ENCODE measurements around the gene MARK3.
"Not testable (repeated sequence)": the region's sequence is repeated elsewhere in the genome, so short reads cannot be mapped to it uniquely, and the experiment has no call there.

MARK3 gene

DNA sequence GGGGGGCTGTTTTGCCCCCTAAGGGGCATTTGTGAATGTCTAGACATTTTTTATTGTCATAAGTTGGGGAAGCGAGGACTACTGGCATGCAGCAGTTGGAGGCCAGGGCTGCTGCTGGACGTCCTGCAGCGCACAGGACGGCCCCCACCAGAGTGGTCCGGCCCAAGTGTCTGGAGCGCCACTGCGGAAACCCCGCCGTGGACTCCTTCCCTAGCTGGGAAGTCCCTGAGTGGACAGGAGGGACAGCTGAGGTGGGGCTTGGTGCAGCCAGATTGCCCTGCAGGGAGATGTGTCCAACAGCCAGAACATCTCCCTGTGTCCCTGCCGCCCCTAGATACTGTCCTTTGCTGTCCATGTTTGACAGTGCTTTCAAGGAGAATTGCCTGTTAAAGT lies 132.0 kb downstream of the MARK3 start:
- DNase-seq = no peak

DNA sequence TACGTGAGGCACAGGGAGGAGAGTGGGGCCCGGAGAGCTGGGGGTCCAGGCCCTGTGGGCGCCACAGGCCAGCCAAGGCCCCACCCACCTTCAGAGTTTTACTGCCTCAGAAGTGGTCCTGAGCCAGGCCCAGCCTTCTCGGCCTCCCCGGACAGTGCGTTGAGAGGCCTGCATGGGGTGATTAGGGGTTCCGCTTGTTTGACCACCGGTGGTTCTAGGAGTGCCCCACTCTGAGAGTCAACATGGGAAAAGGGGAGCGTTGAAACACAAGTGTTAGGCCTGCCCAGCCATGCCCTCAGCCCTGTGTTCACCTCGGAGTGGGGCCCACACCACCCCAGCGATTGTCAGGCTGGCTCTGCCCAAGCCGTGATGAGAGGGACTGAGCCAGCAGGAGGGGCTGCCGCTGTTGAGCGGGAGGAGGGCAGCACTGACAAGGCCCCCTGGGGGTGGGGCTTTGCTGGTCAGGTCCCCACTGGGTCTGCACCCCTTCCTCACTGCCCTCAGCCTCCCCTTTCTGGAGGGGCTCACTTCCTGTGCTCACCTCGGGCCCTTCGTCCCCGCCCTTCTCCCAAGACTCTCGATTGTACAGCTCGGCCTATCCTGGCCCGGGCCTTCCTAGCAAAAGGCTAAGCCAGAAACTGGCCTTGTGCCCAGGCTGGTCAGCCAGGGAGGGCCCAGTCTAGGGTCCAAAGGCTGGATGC lies 132.7 kb downstream of the MARK3 start:
- DNase-seq = no peak

DNA sequence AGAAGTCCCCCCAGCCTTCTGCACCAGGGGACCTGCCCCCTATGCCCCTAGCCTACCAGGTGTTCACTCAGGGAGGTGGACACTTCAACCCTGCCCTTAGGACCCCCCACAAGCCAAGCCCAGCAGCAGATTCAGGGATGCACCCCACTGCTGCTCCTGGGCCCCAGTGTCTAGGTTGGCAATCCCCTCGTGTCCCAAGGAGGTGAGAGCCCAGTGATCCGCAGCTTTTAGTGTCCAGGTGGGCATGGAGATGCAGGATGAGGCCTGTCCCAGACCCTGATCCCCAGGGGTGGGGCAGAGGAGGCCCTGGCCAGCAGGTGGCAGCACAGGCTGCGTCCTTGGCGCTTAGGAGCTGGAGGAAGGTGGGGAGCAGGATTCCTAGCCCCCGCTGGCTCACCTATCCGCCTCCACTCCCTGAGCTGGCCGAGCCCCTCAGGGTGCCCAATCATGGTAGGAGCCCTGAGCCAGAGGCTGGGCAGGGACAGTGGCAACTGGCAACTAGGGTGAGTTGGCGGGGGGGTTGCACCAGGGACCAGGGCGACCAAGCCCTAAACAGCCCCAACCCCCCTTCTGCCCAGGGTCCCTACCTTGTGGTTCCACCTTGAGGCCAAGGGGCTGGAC lies 133.3 kb downstream of the MARK3 start:
- DNase-seq = peak; percentile 55

DNA sequence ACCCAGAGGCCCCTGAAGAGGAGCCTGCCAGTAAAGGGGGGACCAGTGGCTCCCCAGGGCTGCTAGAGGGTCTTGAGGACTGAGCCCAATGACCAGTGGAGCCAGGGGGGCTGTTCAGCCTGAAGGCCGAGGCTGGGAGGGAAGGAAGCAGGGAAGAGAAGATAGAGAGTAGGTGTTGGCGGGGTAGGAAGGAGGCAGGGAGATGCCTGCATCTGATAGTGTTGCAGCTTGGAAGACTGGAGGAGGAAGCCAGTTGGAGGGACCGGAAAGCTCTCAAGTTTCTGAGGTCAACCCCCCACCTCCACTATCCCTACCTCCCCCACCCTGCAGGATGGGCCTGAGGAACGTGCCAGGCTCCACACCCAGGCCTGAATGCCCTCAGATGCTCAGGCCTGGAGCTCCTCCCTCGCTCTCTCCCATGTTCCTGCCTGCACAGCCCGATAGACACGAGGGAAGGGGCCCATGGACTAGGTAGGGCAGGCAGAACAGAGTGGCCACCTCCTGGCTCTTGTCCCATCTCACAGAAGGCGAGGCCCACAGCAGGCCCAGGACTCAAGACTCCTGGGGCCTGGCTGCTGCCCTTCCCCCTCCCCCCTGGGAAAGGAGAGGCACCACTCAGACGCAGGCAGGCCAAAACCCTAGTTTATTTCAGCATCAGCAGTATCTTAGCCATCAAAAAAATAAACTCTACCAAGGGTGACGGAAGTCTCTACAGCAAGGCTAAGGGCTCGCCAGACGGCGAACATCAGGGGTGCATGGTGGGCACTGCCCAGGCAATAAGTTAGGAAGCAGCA lies 134.0 kb downstream of the MARK3 start:
- DNase-seq = no peak

DNA sequence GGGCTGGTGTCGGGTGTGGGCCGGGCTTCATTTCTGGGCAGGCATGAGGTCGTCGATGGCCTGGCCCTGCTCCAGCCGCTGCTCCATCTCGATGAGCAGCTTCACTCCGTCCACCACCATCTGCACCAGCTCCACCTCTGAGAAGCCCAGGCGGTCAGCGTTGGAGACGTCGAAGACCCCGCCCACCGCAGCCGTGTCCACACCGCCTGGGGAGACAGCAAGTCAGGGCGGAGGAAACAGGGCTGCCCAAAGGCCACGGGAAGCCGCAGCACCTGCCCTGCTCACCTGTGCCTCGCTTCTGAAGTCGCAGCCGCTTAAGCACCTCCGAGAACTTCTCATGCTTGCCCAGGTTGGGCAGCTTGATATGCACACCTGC lies 134.6 kb downstream of the MARK3 start:
- DNase-seq = no peak

DNA sequence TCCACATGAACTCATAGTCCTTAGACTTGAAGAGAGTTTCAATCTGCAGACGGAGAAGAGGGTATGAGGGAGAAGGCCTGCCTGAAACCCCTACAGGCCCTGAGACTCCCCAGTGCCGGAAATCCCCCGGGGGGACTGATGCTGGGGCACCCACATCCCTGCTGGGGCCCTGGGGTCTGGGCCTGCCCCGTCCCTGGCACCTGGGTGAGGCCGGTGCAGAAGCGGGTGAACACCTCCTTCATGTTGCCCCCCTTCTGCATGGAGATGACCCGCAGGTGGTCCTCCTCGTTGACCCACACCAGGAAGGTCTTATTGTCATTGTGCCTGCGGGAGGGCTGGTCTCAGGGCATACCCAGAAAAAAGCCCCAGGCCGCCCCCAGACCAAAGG lies 135.0 kb downstream of the MARK3 start:
- no peak for DNase-seq

DNA sequence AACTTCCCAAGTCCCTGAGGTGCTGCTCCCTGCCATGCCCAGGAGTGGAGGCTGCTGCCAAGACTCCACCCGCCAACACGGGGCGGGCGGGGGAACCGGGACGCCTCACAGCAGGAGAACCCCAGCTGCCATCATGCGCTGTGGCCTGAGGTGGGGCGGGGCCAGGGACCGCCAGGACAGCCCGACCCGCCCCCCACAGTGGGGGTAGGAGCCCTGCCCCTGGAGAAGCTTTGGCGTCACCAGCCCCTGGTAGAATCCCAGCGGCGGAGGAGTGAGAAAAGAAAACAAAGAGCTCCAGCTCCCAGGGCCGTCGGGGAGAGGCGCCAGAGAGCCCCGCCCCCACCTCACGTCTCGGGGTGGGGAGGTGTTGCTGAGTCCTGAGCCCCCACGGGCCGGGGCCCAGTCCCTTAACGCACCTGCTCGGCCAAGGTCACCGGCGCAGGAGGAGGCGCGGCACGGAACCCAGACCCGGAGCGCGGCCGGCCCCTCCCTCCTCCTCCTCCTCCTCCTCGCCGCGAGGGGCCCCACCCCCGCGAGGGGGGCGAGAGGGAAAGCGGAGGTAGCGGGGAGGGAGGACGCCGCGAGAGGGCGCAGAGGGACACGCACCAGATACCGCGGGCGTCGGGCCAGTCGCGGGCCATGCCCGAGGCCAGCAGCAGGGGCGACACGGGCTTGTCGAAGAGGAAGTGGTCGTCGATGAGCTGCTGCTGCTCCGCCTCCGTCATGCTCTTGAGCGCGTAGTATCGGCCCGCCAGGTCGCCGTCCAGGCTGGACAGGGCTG lies 135.6 kb downstream of the MARK3 start:
- DNase-seq = peak; percentile 52

DNA sequence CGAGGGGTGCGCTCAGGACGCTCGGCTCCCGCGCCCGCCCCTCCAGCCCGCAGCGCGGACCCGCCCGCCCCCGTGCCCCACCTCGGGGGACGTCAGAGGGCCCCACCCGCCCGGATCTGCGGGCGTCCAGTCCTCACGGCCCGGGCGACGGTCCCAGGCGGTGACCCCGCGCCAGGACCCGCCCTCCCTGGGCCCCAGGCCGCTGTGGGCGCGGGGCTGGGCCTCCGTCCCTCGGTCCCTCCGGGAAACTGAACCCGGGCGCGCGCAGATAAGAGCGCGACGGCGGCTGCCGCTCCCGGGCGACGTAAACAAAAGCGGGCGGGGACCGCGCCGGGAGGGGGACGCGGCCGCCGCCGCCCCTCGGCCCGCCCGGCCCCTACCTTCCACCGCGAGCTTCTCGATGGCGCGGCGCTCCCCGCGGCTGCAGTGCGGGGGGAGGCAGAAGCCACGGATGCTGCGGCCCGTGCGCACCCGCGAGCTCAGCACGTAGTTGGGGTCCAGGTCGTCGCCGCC lies 136.3 kb downstream of the MARK3 start:
- no peak for DNase-seq

DNA sequence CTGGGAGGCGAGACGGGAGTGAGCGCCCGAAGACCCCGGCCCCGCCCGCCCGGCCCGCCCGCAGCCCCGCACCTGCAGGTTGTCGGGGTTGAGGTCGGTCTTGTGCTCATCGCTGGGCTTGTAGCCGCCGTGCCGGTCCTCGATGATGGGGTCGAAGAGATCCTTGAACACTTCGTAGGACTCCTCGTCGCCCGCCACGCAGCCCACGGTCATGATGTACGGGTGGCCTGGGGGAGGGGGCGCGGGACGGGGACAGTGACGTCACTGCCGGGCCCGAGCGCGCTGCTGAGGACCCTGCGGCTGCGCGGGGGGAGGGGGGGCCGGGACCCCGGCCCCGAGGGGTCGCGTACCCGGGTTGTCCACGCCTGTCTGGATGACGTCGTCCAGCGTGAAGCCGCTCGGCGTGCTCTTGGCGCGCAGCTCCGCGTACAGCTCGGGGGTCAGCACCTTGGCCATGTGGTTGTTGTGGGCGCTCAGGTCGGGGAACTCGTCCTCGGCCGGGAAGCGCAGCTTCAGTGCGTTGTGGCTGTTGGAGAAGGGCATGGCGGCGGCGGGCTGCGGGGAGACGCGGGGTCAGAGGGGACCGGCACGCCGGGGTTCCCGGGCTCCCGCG lies 136.8 kb downstream of the MARK3 start:
- DNase-seq = no peak

DNA sequence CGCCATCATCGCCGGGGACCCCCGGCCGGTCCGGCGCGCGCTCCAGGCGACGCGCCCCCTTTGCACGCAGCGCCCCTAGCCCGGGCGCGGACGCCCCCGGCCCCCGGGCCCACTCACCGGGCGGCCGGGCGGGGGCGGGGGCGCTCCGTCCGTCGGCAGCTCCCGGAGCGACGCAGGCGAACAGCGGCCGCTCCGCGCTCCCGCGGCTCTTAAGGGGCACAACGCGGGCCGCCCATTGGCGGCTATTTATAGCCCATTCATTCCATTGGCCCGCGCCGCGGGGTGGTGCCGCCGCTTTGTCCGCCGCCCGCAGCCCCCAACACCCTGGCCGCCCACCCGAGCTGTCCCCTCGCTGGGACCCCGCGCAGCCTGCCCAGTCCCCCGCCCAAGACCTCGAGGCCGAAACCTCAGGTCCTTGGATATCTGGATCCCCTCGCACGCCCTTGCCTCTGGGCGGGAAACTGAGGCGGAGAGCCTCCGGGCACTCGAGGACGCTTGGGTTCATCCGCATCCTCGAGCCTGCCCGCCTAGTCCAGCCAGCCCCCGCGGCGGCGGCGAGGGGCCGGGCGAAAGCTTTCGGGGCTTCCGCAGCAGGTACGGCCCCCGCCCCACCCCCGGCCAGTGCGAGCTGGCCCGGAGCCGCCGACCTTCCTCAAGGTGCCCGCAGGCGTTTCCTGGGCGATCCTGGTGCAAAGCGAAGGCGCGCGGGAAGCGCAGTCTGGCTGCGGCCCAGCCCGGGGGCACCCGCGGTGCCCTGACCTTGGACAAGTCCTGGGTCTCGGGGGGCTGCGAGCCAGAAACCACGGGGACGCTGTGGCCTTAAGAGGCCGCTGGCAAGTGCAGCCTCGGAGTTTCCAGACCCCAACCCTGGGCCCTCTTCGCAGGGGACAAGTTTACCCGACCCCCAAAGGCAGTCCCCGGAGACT lies 137.7 kb downstream of the MARK3 start, which contains the start of gene CKB:
CKB (minus strand) TSS at position 182 of the 926 bp plus-strand sequence. CDS start 337 bp downstream, outside the sequence.
- no peak for DNase-seq

DNA sequence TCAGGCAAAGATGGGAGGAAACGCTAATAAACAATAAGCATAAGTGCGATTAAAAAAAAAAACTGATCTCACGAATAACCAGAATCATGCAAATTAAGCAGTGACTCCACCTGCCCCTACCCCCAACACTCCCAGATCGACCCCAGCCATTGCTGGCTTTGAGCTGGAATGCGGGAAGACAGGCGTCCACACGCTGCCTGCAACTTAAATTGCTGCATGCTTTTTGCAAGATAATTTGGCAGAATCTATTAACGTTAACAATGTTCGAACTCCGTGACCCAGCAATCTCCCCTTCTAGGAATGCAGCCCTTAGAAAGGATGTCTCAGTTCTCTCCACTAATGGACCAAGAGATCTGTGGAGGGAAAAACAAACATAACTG lies 138.3 kb downstream of the MARK3 start:
- DNase-seq = no peak

DNA sequence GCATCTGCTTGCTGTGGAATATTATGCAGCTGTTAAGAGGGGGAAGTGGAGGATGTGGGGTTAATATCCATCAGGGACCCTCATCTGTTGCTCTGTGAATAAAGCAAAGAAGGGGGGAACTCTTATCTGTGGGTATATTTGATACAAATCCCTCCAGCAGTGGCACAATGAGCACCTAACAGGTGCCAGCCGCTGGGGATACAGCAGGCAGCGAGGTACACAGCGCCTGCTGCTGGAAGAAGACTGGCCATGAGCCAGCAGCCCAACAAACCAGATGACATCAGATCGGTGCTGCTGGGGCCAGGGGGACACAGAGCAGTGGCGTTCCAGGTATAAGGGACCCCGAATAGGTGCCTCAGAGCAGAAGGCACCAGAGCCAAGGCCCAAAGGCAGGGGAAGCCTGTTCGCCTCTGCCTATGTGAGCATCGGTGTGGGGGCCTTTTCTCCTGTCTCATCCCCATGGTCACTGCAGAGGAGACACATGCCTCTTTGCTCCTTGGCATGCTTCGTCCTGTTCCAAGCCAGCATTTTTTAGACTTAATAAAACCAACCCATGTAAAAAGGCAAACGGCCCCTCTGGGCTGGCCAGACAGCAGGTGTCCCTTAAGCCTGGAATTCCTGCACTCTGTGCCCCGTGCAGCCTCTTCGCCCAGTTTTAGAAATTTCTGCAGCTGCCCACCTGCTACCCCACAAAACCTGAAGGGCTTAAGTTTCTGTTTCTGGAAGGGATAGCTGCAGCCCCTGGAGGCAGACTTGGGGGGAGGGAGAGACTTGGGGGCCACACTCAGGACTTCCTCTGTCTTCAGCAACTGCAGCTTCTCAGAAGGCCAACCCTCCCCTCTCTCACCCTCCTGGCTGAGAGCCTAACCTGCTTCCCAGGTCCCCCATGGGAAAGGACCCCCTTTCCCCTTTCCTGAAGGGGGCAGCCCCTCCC lies 139.1 kb downstream of the MARK3 start:
- no peak for DNase-seq

DNA sequence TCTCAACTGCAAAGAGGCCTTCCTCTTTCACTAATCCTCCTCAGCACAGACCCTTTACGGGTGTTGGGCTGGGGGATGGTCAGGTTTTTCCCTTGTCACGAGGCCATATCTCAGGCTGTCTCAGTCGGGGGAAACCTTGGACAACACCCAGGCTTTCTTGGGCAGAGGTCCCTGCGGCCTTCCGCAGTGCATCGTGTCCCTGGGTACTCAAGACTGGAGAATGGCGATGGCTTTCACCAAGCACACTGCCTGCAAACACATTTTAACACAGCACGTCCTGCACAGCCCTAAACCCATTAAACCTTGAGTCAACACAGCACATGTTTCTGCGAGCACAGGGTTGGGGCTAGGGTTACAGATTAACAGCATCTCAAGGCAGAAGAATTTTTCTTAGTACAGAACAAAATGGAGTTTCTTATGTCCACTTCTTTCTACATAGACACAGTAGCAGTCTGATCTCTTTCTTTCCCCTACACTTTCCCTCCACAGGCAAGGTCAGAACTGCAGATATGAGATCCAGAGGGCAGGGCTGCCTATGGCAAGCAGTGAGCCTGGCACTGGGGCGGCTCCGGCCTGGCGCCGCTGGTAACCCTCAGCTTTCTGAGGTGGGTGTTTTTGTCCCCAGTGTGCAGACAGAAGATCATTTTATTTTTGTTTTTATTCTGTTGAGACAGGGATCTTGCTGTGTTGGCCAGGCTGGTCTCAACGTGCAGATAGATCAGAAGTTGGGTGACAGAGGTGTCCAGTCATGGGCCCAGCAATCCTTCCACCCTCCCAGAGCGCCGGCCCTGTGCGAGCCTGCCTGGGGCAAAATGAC lies 140.4 kb downstream of the MARK3 start:
- DNase-seq = not testable (repeated sequence)

DNA sequence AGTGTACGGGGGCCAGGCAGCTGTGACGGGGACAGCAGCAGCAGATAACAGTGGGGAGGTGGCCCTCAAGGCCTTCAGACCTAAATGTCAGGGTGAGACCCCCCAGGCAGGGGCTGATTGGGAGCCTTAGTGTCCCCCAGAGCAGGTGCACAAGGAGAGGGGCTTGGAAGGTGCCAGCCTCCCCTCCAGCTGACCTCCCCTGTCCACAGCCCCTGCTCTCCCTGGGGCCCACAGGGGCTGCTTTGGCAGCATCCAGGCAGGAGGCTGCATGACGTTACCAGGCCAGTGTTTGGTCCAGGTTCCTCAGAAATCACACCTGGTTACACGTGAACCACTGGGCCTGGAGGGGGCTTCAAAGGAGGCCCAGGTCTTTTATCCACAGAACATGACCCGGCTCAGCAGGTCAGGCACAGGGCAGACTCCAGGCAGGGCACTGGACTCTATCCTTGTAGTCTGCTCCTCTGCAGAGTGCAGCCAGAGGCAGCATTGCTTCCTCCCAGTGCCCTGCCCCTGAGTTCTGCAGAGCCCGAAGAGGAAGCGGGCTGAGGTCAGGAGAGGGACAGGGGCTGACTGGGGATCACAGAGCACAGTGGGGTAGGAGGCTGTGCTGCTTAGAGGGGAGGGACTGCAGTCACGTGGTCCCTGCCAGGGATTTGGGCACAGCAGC lies 141.2 kb downstream of the MARK3 start:
- DNase-seq = no peak

DNA sequence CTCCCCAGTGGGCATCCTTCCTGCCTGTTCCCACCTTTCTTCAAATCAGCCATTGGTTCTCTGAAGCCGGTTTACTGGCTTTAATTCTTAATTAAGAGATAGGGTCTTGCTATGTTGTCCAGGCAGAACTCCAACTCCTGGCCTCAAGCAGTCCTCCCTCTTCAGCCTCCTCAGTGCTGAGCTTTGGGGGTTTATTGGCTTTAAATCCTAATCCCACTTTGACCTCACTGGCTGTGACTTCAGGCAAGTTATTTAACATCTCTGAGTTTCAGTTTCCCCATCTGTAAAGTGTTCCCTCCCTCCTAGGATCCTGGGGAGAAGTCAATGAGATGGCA lies 141.7 kb downstream of the MARK3 start:
- DNase-seq = no peak

DNA sequence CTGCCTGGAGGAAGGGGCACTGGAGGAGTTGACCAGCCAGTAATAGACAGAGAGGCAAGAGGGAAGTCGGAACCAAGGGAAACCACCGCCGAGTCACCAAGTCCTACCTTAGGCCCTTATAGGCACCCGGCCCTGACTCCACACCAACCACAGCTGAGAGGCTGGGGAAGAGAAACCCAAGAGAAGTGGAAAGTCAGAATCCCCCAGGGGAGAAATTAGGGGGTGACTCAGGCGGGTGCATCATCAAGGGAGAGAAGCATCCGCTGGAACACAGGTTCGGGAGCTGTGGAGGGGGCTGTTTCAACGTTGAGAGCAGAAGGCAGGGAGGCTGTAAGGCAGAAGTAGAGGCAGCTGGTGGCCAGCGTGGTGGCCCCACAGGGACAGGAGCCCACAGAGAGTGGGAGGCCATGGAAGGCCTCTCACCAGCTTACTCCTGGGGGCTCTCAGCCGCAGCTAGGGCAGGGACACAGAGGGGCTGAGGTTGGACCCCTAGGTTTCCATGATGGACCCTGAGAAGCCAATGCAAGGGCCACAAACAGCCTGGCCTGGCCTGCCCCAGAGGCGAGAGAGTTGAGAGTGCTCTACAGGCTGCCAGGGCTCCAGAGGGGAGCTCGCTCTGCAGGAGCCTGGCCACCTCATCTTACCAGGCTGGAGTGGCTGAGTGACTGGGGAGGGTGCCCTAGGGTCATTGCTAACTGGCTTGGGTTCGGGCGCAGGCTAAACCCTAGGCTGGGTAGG lies 142.4 kb downstream of the MARK3 start:
- no peak for DNase-seq

DNA sequence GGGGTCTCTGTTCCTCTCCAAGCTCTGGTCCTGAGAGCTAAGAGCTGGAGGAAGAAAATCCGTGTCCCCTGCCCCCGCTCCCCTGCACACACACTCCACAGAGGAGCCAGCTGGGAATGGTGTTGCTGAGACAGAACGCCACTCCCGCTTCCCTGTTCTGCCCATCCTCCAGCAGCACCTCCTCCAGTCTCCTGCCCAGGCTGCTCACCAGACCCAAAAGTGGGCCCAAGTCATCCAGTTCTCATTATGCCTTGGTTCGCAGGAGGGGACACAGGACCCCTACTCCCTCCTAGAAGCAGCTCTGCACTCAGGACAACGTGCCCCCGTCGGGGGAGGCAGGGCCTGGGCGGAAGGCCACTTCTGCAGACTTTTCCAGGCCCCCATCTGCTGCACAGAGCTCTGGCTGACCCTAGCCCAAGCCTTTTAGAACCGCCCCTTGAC lies 143.0 kb downstream of the MARK3 start:
- no peak for DNase-seq

Data from activated CD4-positive, alpha-beta T cell treated with anti-CD3 and anti-CD28 coated beads, Interleukin-10, Interleukin-2, amounts not matched to agents 100 ng/mL and 50 ng/mL, durations not matched to agents 16 hours and 8 hours (primary cell).